Mucosa of stomach (tissue), 1 donor: ENCODE data around the gene KLHL29.
"Not testable (repeated sequence)": the region's sequence is repeated elsewhere in the genome, so short reads cannot be mapped to it uniquely, and the experiment has no call there.

Experiments
- H3K27me3 ChIP-seq: one replicate; pipeline ENCODE4 v1.7.0; 2013; ENCODE audit warnings: mild to moderate bottlenecking, low read length; ENCODE audit not compliant: control insufficient read depth, insufficient read depth
- H3K36me3 ChIP-seq: one replicate; pipeline ENCODE4 v1.7.0; 2013; ENCODE audit warnings: low read length; ENCODE audit not compliant: control insufficient read depth, insufficient read depth
- H3K4me1 ChIP-seq: one replicate; pipeline ENCODE4 v1.7.0; 2013; ENCODE audit warnings: mild to moderate bottlenecking, low read length; ENCODE audit not compliant: control insufficient read depth, insufficient read depth
- H3K4me3 ChIP-seq: one replicate; pipeline ENCODE4 v1.7.0; 2013; ENCODE audit warnings: low read length
- H3K9ac ChIP-seq: one replicate; pipeline ENCODE4 v1.7.0; 2013; ENCODE audit warnings: mild to moderate bottlenecking, low read length, moderate library complexity
- H3K9me3 ChIP-seq: one replicate; pipeline ENCODE4 v1.7.0; 2013; ENCODE audit warnings: mild to moderate bottlenecking, low read length, moderate library complexity; ENCODE audit not compliant: control insufficient read depth
- donor health status: Pancreatic carcinoma.

KLHL29 gene

GRCh38 chr2:23387221-23387550 lies 2.2 kb downstream of the KLHL29 start:
- no peak overlapping the region for H3K9ac ChIP-seq
- no peaks in the 10 kb centered on the region for H3K9me3 ChIP-seq
- H3K4me1 ChIP-seq, result peaks cover 7% of the 10 kb centered on the region
- H3K4me3 ChIP-seq, result peak overlapping the region; percentile 14
- peaks cover 58% of the 10 kb centered on the region for H3K27me3 ChIP-seq
- no peaks in the 10 kb centered on the region for H3K36me3 ChIP-seq

GRCh38 chr2:23387845-23388244 lies 2.9 kb downstream of the KLHL29 start:
- H3K4me3 ChIP-seq, result no peak overlapping the region
- peaks cover 7% of the 10 kb centered on the region for H3K4me1 ChIP-seq
- H3K27me3 ChIP-seq, result peaks cover 53% of the 10 kb centered on the region
- no peak overlapping the region for H3K9ac ChIP-seq
- no peaks in the 10 kb centered on the region for H3K9me3 ChIP-seq
- no peaks in the 10 kb centered on the region for H3K36me3 ChIP-seq

- Histone ChIP-seq H3K36me3 (no peaks in the 10 kb centered on the region), H3K27me3 (peaks cover 53% of the 10 kb centered on the region), H3K9me3 (no peaks in the 10 kb centered on the region), H3K4me1 (peaks cover 7% of the 10 kb centered on the region), H3K9ac (no peak overlapping the region), H3K4me3 (no peak overlapping the region)
These were observed 3.3 kb downstream of the KLHL29 start for GRCh38 chr2:23388294-23388693.

GRCh38 chr2:23388756-23389514 lies 4.0 kb downstream of the KLHL29 start:
- H3K9ac ChIP-seq, result no peak overlapping the region
- H3K36me3 ChIP-seq, result no peaks in the 10 kb centered on the region
- peaks cover 54% of the 10 kb centered on the region for H3K27me3 ChIP-seq
- H3K9me3 ChIP-seq, result no peaks in the 10 kb centered on the region
- peaks cover 7% of the 10 kb centered on the region for H3K4me1 ChIP-seq
- no peak overlapping the region for H3K4me3 ChIP-seq

- H3K4me3 ChIP-seq, result no peak overlapping the region
- H3K27me3 ChIP-seq, result peaks cover 59% of the 10 kb centered on the region
- peaks cover 7% of the 10 kb centered on the region for H3K4me1 ChIP-seq
- H3K9me3 ChIP-seq, result no peaks in the 10 kb centered on the region
- H3K36me3 ChIP-seq, result no peaks in the 10 kb centered on the region
- no peak overlapping the region for H3K9ac ChIP-seq
These were observed 5.2 kb downstream of the KLHL29 start for GRCh38 chr2:23390152-23390551.

- H3K27me3 ChIP-seq, result peaks cover 50% of the 10 kb centered on the region
- H3K4me1 ChIP-seq, H3K4me3 ChIP-seq, H3K9me3 ChIP-seq, H3K36me3 ChIP-seq, H3K9ac ChIP-seq: not testable (repeated sequence)
These were observed 6.3 kb downstream of the KLHL29 start for GRCh38 chr2:23391237-23391736.

- Histone ChIP-seq H3K27me3 (peaks cover 28% of the 10 kb centered on the region), H3K9ac (no peak overlapping the region), H3K36me3 (no peaks in the 10 kb centered on the region), H3K4me3 (no peak overlapping the region), H3K9me3 (no peaks in the 10 kb centered on the region), H3K4me1 (no peaks in the 10 kb centered on the region)
These were observed 8.7 kb downstream of the KLHL29 start for GRCh38 chr2:23393722-23394121.

GRCh38 chr2:23394700-23395099 lies 9.7 kb downstream of the KLHL29 start:
- Histone ChIP-seq H3K36me3 (no peaks in the 10 kb centered on the region), H3K4me3 (no peak overlapping the region), H3K27me3 (peaks cover 18% of the 10 kb centered on the region), H3K9me3 (no peaks in the 10 kb centered on the region), H3K9ac (no peak overlapping the region), H3K4me1 (no peaks in the 10 kb centered on the region)

GRCh38 chr2:23397478-23397877 lies 12.5 kb downstream of the KLHL29 start:
- no peaks in the 10 kb centered on the region for H3K9me3 ChIP-seq
- no peak overlapping the region for H3K9ac ChIP-seq
- H3K27me3 ChIP-seq, result peaks cover 7% of the 10 kb centered on the region
- no peak overlapping the region for H3K4me3 ChIP-seq
- H3K36me3 ChIP-seq, result no peaks in the 10 kb centered on the region
- no peaks in the 10 kb centered on the region for H3K4me1 ChIP-seq

GRCh38 chr2:23399674-23400261 lies 14.8 kb downstream of the KLHL29 start:
- Histone ChIP-seq H3K36me3 (no peaks in the 10 kb centered on the region), H3K4me1 (peaks cover 6% of the 10 kb centered on the region), H3K27me3 (no peaks in the 10 kb centered on the region), H3K9ac (no peak overlapping the region), H3K4me3 (no peak overlapping the region), H3K9me3 (no peaks in the 10 kb centered on the region)

GRCh38 chr2:23400703-23401102 lies 15.7 kb downstream of the KLHL29 start:
- Histone ChIP-seq H3K36me3 (no peaks in the 10 kb centered on the region), H3K4me1 (peaks cover 7% of the 10 kb centered on the region), H3K4me3 (no peak overlapping the region), H3K9ac (no peak overlapping the region), H3K27me3 (no peaks in the 10 kb centered on the region), H3K9me3 (no peaks in the 10 kb centered on the region)

- Histone ChIP-seq H3K9ac (no peak overlapping the region), H3K4me1 (peaks cover 7% of the 10 kb centered on the region), H3K4me3 (no peak overlapping the region), H3K27me3 (no peaks in the 10 kb centered on the region), H3K9me3 (no peaks in the 10 kb centered on the region), H3K36me3 (no peaks in the 10 kb centered on the region)
These were observed 16.6 kb downstream of the KLHL29 start for GRCh38 chr2:23401427-23402204.
